ENCODE data around the gene ACTR1B.

The ACTR1B gene

DNA sequence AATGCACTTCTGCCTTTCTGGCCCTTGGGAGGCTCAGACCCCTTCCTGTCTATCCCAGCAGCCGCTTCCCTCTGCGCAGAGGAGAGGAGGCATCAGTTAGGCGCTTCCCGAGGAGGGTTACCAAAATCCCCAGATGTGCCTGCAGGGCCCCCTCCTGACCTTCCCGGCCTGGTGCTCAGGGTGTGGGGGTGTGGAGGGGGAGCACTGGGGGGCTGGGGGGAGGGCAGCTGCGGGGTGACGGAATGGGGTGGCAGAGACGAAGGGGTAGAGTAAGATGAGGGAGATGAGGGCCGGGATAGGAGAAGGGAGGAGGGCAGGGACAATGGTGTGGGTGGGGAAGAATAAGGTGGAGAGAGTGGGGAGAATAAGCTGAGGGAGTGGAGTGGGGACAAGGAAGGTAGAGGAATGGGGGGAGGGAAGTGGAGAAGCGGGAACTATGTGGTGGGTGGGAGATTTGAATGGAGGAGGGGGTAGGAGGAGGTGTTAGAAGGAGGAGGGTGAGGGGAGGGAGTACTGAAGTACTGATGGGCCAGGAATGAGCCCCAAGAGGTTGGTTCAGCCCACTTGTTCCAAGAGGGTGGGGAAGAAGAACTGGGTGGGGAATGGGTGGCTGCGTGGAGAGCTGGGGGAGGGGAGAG lies 43.0 kb upstream of the ACTR1B start:
- peaks cover 6% of the 10 kb centered on the region for H3K4me1 ChIP-seq (ENCODE audit: insufficient read depth, insufficient read length)
- H3K4me3 ChIP-seq (ENCODE audit: insufficient read length, low read depth) = no peak overlapping the region
- H3K9ac ChIP-seq (ENCODE audit: insufficient read length, low read depth) = no peak overlapping the region
- H3K27me3 ChIP-seq (ENCODE audit: insufficient read depth, insufficient read length) = no peaks in the 10 kb centered on the region
- TF ChIP-seq SUZ12 (IDR thresholded peaks at IDR 0.05; ENCODE audit: extremely low read depth, insufficient read depth, insufficient read length) (no peak), YY1 (IDR thresholded peaks at IDR 0.05; ENCODE audit: insufficient read depth, insufficient read length) (no peak), ZNF274 (IDR thresholded peaks at IDR 0.05; ENCODE audit: low read depth, low read length) (no peak)
- no peak for DNase-seq (ENCODE audit: low read depth, low spot score)
- H3K9me3 ChIP-seq (ENCODE audit: insufficient read depth, low read length) = no peaks in the 10 kb centered on the region
- H3K36me3 ChIP-seq (ENCODE audit: insufficient read depth, insufficient read length, low read length) = no peaks in the 10 kb centered on the region

DNA sequence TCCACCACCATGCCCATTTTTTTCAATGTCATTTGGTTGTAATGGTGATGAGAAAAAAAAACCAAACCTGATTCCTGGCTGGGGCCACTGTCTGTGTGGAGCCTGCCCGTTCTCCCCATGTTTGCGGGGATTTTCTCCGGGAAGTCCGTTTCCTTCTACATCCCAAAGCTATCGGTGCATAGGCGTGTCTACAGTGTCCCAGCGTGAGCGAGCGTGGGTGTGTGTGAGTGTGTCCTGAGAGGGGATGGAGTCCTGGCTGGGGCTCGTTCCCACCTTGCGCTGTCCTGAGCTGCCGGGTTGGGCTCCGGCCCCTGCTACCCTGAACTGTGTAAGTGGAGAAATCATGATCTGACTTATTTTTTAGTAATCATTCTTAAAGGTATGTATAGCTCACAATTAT lies 42.3 kb upstream of the ACTR1B start:
- Histone ChIP-seq H3K27me3 (ENCODE audit: insufficient read depth, insufficient read length) (no peaks in the 10 kb centered on the region), H3K9ac (ENCODE audit: insufficient read length, low read depth) (no peak overlapping the region), H3K36me3 (ENCODE audit: insufficient read depth, insufficient read length, low read length) (no peaks in the 10 kb centered on the region), H3K4me3 (ENCODE audit: insufficient read length, low read depth) (no peak overlapping the region), H3K4me1 (ENCODE audit: insufficient read depth, insufficient read length) (peaks cover 3% of the 10 kb centered on the region), H3K9me3 (ENCODE audit: insufficient read depth, low read length) (no peaks in the 10 kb centered on the region)
- TF ChIP-seq YY1 (IDR thresholded peaks at IDR 0.05; ENCODE audit: insufficient read depth, insufficient read length) (no peak), ZNF274 (IDR thresholded peaks at IDR 0.05; ENCODE audit: low read depth, low read length) (no peak), SUZ12 (IDR thresholded peaks at IDR 0.05; ENCODE audit: extremely low read depth, insufficient read depth, insufficient read length) (no peak)
- no peak for DNase-seq (ENCODE audit: low read depth, low spot score)

DNA sequence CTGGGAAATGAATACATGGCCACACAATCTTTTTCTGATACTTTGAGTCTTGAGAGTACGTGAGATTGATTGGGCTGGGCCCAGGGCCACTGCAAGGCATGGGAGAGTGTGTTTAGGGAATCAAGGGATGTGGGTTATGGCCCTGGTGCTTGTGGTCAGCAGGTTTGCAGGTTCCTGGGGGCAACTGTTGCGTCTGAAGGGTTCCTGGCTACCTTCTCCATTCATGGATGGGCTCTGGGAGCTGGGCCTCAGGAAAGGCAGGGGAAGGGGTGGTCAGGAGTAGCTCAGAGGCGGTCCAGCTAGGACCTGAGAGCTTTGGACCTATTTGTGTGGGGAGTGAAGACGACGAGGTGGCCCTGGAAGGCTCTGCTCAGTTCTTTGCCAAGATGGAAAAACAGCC lies 41.1 kb upstream of the ACTR1B start:
- Histone ChIP-seq H3K4me3 (ENCODE audit: insufficient read length, low read depth) (no peak overlapping the region), H3K4me1 (ENCODE audit: insufficient read depth, insufficient read length) (no peaks in the 10 kb centered on the region), H3K9ac (ENCODE audit: insufficient read length, low read depth) (no peak overlapping the region), H3K9me3 (ENCODE audit: insufficient read depth, low read length) (no peaks in the 10 kb centered on the region), H3K27me3 (ENCODE audit: insufficient read depth, insufficient read length) (no peaks in the 10 kb centered on the region), H3K36me3 (ENCODE audit: insufficient read depth, insufficient read length, low read length) (no peaks in the 10 kb centered on the region)
- DNase-seq (ENCODE audit: low read depth, low spot score) = no peak
- no peak for TF ChIP-seq YY1 (IDR thresholded peaks at IDR 0.05; ENCODE audit: insufficient read depth, insufficient read length)
- no peak for TF ChIP-seq SUZ12 (IDR thresholded peaks at IDR 0.05; ENCODE audit: extremely low read depth, insufficient read depth, insufficient read length)
- TF ChIP-seq ZNF274 (IDR thresholded peaks at IDR 0.05; ENCODE audit: low read depth, low read length) = no peak

DNA sequence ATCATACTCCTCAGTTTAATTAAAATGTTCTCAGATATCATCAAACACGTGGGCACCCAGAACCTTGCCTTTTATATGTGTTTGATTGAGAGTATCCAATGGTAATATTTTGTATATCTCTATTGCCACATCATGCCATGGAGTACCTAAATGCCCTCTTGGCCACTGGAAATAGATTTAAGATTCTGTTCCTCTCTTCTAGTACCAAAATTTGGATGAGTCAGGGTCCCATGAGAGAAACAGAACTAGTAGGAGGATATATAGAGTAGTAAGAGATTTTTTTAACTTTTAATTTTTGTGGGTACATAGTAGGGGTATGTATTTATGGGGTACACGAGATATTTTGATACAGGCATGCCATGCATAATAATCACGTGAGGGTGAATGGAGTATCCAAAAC lies 39.9 kb upstream of the ACTR1B start:
- Histone ChIP-seq H3K4me1 (ENCODE audit: insufficient read depth, insufficient read length) (no peaks in the 10 kb centered on the region), H3K27me3 (ENCODE audit: insufficient read depth, insufficient read length) (no peaks in the 10 kb centered on the region), H3K4me3 (ENCODE audit: insufficient read length, low read depth) (no peak overlapping the region), H3K9ac (ENCODE audit: insufficient read length, low read depth) (no peak overlapping the region), H3K36me3 (ENCODE audit: insufficient read depth, insufficient read length, low read length) (no peaks in the 10 kb centered on the region), H3K9me3 (ENCODE audit: insufficient read depth, low read length) (no peaks in the 10 kb centered on the region)
- DNase-seq (ENCODE audit: low read depth, low spot score) = no peak
- TF ChIP-seq SUZ12 (IDR thresholded peaks at IDR 0.05; ENCODE audit: extremely low read depth, insufficient read depth, insufficient read length) (no peak), YY1 (IDR thresholded peaks at IDR 0.05; ENCODE audit: insufficient read depth, insufficient read length) (no peak), ZNF274 (IDR thresholded peaks at IDR 0.05; ENCODE audit: low read depth, low read length) (no peak)

DNA sequence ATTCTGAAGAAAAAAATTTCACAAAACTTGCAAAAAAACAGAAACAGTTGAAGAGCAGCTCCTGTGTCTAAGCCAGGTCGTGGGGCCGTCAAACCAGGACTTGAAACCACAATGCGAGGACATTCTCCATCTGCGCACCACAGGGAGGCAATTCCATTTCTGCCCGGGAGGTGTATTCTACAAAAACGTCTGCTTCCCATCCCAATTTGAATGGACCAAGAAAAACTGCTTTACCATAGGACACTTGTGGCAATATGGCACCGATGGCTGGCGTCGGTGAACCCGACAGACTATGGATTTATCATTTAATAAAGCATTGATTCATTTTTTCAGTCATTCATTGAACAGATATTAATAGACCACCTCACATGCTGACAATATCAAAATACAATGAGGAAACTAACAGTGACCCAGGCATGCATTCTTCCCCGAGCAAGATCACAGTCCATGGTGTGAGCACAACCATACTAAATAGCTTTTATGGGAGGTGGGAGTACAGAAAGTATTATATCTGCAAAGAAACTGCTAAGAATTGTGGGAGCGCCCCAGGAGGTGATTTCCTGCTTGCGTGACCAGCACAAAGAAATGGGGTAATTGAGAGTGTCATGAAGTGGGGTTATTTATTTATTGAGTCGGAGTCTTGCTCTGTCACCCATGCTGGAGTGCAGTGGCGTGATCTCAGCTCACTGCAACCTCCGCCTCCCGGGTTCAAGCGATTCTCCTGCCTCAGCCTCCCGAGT lies 39.1 kb upstream of the ACTR1B start:
- Histone ChIP-seq H3K36me3 (ENCODE audit: insufficient read depth, insufficient read length, low read length) (no peaks in the 10 kb centered on the region), H3K4me1 (ENCODE audit: insufficient read depth, insufficient read length) (no peaks in the 10 kb centered on the region), H3K4me3 (ENCODE audit: insufficient read length, low read depth) (no peak overlapping the region), H3K9me3 (ENCODE audit: insufficient read depth, low read length) (no peaks in the 10 kb centered on the region), H3K27me3 (ENCODE audit: insufficient read depth, insufficient read length) (no peaks in the 10 kb centered on the region), H3K9ac (ENCODE audit: insufficient read length, low read depth) (no peak overlapping the region)
- TF ChIP-seq ZNF274 (IDR thresholded peaks at IDR 0.05; ENCODE audit: low read depth, low read length) (no peak), SUZ12 (IDR thresholded peaks at IDR 0.05; ENCODE audit: extremely low read depth, insufficient read depth, insufficient read length) (no peak), YY1 (IDR thresholded peaks at IDR 0.05; ENCODE audit: insufficient read depth, insufficient read length) (no peak)
- no peak for DNase-seq (ENCODE audit: low read depth, low spot score)

DNA sequence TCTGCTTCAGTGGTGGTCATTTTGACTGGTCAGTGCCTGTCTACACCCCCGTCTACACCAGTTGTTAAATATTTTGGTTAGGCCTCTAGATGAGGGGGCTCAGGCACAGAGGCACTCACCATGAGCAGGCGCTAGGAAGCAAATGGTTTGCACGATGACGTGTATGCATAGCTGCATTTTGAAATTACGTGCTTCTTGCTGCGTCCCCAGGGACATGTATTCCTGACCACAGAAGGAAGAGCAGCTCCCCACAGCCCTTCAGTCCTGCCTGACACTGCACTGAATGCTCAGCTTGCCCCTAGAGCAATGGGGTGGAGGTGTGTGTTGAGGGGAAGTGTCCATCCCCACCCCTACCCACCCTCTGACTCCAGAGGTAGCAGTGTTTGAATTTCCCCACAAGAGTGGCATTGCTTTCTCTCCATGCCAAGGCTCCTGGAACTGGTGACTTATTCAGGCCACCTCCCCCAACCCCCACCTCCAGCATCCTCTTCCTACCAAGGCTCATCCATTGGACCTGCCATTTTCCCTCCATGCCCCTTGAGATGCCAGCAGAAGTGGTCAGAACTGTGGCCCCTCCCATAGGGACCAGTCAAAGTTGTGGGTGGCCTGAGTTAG lies 38.1 kb upstream of the ACTR1B start:
- no peak overlapping the region for H3K4me3 ChIP-seq (ENCODE audit: insufficient read length, low read depth)
- H3K36me3 ChIP-seq (ENCODE audit: insufficient read depth, insufficient read length, low read length) = no peaks in the 10 kb centered on the region
- no peaks in the 10 kb centered on the region for H3K4me1 ChIP-seq (ENCODE audit: insufficient read depth, insufficient read length)
- H3K9ac ChIP-seq (ENCODE audit: insufficient read length, low read depth) = no peak overlapping the region
- no peaks in the 10 kb centered on the region for H3K27me3 ChIP-seq (ENCODE audit: insufficient read depth, insufficient read length)
- TF ChIP-seq SUZ12 (IDR thresholded peaks at IDR 0.05; ENCODE audit: extremely low read depth, insufficient read depth, insufficient read length) (no peak), ZNF274 (IDR thresholded peaks at IDR 0.05; ENCODE audit: low read depth, low read length) (no peak), YY1 (IDR thresholded peaks at IDR 0.05; ENCODE audit: insufficient read depth, insufficient read length) (no peak)
- no peaks in the 10 kb centered on the region for H3K9me3 ChIP-seq (ENCODE audit: insufficient read depth, low read length)
- no peak for DNase-seq (ENCODE audit: low read depth, low spot score)

DNA sequence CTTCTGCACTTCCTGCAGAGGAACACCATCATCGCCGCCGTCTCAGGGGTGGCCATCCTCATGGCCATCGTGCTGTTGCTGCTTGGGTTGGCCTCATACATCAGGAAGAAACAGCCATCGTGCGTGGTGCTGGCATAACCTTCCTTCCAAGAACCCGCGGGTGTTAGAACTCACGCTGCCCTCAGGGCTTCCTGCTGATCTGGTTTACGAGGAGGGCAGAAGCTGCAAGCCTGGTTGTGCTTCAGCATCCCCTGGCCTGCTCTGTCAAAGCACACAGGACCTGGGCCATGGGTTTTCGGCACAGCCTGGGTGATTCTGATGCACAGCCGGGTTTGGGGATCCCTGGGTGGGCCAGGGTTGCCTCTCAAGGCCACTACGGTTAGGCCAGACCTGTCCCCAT lies 37.3 kb upstream of the ACTR1B start:
- Histone ChIP-seq H3K27me3 (ENCODE audit: insufficient read depth, insufficient read length) (no peaks in the 10 kb centered on the region), H3K4me3 (ENCODE audit: insufficient read length, low read depth) (no peak overlapping the region), H3K4me1 (ENCODE audit: insufficient read depth, insufficient read length) (no peaks in the 10 kb centered on the region), H3K36me3 (ENCODE audit: insufficient read depth, insufficient read length, low read length) (no peaks in the 10 kb centered on the region), H3K9ac (ENCODE audit: insufficient read length, low read depth) (no peak overlapping the region), H3K9me3 (ENCODE audit: insufficient read depth, low read length) (no peaks in the 10 kb centered on the region)
- DNase-seq (ENCODE audit: low read depth, low spot score) = no peak
- TF ChIP-seq SUZ12 (IDR thresholded peaks at IDR 0.05; ENCODE audit: extremely low read depth, insufficient read depth, insufficient read length) = no peak

All from NT2/D1 (cell line).